B cell (primary cell): ENCODE data around the gene PPP6R2. TPM values are rescaled to one million over a fixed set of nuclear protein-coding genes. Genes with fewer than 3 reads are reported as not detected.
A peak's percentile ranks its signal among the peaks of the same experiment; 100 is the strongest.

Experiments
- ATAC-seq: fragments of 200-7000 bp; cut with Tn5 transposase; one replicate; pipeline ENCODE4 v1.10.0; 2021; ENCODE audit warnings: low read depth, mild to moderate bottlenecking, moderate number of reproducible peaks, moderate library complexity
- CTCF ChIA-PET: fragments of 350-600 bp; sonication (Branson Sonifier 250); formaldehyde crosslinking; loops from one replicate; lab custom pipeline; 2021; ENCODE audit warnings: antibody characterized with exemption, inconsistent platforms; lab: Charles Lee
- POLR2A ChIA-PET: fragments of 350-600 bp; sonication (Branson Sonifier 250); formaldehyde crosslinking; loops from one replicate; lab custom pipeline; 2021; ENCODE audit warnings: antibody characterized with exemption; lab: Charles Lee
- DNase-seq: peaks from one replicate; pipeline ENCODE4 v3.0.0; 2013
- H2AFZ ChIP-seq: 2 replicates; pipeline ENCODE4 v1.6.1; 2012; ENCODE audit warnings: mild to moderate bottlenecking, low read depth, low read length; ENCODE audit not compliant: insufficient read depth, poor library complexity, severe bottlenecking
- H3K27ac ChIP-seq, 2 donors: 1 replicate in 1 of 2; 2 replicates in 1 of 2; pipeline ENCODE4 v1.5.1; 2012 to 2013; ENCODE audit warnings: low read length in 2 of 2, mild to moderate bottlenecking in 2 of 2, moderate library complexity in 1 of 2
- H3K27me3 ChIP-seq, 4 experiments: fragments of 200-600 bp in 1 of 4; sonication (generic) in 1 of 4; replicated peaks in 1 of 4; 1 replicate in 2 of 4; 2 replicates in 2 of 4; pipeline versions ENCODE4 v1.6.1 to v1.7.0; 2013 to 2016; ENCODE audit warnings: low read length in 3 of 4, mild to moderate bottlenecking in 2 of 4, mixed read lengths in 1 of 4, moderate library complexity in 1 of 4; ENCODE audit not compliant: insufficient read depth in 4 of 4, control insufficient read depth in 3 of 4; ENCODE audit errors: control extremely low read depth in 1 of 4
- H3K36me3 ChIP-seq, 2 experiments: replicated peaks in 1 of 2; 1 replicate in 1 of 2; 2 replicates in 1 of 2; pipeline versions ENCODE4 v1.6.1 to v1.7.1; 2013; ENCODE audit warnings: low read length in 1 of 2; ENCODE audit not compliant: insufficient read depth in 2 of 2, control insufficient read depth in 1 of 2; ENCODE audit errors: control extremely low read depth in 1 of 2, extremely low read depth in 1 of 2
- H3K4me1 ChIP-seq, 2 donors: fragments of 200-600 bp in 1 of 2; sonication (generic) in 1 of 2; 1 replicate in 1 of 2; 2 replicates in 1 of 2; pipeline versions ENCODE4 v1.5.1 to v1.6.1; 2013 to 2017; ENCODE audit warnings: low read length in 2 of 2; ENCODE audit not compliant: control insufficient read depth in 2 of 2, insufficient read depth in 2 of 2
- H3K4me2 ChIP-seq: replicated peaks from 2 replicates; pipeline ENCODE3; 2012; ENCODE audit warnings: mild to moderate bottlenecking, low read depth, low read length; ENCODE audit not compliant: poor library complexity, severe bottlenecking
- H3K4me3 ChIP-seq, 5 experiments: fragments of 200-600 bp in 1 of 5; sonication (generic) in 1 of 5; 1 replicate in 3 of 5; 2 replicates in 2 of 5; pipeline versions ENCODE4 v1.5.1 to v1.7.0; 2011 to 2016; ENCODE audit warnings: low read length in 4 of 5, mild to moderate bottlenecking in 4 of 5, low read depth in 2 of 5, control low read depth in 1 of 5, moderate library complexity in 1 of 5; ENCODE audit not compliant: insufficient read depth in 1 of 5; ENCODE audit errors: control extremely low read depth in 1 of 5, extremely low read depth in 1 of 5
- H3K79me2 ChIP-seq: fragments of 200-600 bp; sonication (generic); one replicate; pipeline ENCODE4 v1.6.0; 2016; ENCODE audit warnings: low read length; ENCODE audit not compliant: control insufficient read depth, insufficient read depth
- H3K9ac ChIP-seq: fragments of 200-600 bp; sonication (generic); 2 replicates; pipeline ENCODE4 v1.6.1; 2017; ENCODE audit warnings: mild to moderate bottlenecking, low read length, moderate library complexity
- H3K9me3 ChIP-seq, 3 donors: one replicate each; pipeline versions ENCODE4 v1.6.1 to v1.7.1; 2013; ENCODE audit warnings: low read length in 2 of 3; ENCODE audit not compliant: control insufficient read depth in 2 of 3, insufficient read depth in 1 of 3; ENCODE audit errors: control extremely low read depth in 1 of 3
- H4K20me1 ChIP-seq: 2 replicates; pipeline ENCODE4 v1.6.0; 2012; ENCODE audit warnings: mild to moderate bottlenecking, low read length; ENCODE audit not compliant: insufficient read depth, control insufficient read depth, poor library complexity, severe bottlenecking
- H3K27ac Mint-ChIP-seq: one replicate; pipeline ENCODE4 v1.8.0; 2021; ENCODE audit warnings: mixed read lengths
- H3K27me3 Mint-ChIP-seq: one replicate; pipeline ENCODE4 v1.8.0; 2021; ENCODE audit warnings: mixed read lengths
- H3K4me1 Mint-ChIP-seq: one replicate; pipeline ENCODE4 v1.8.0; 2021; ENCODE audit warnings: mixed read lengths
- H3K4me3 Mint-ChIP-seq: one replicate; pipeline ENCODE4 v1.8.0; 2021; ENCODE audit warnings: mixed read lengths
- H3K9me3 Mint-ChIP-seq: one replicate; pipeline ENCODE4 v1.8.0; 2022; ENCODE audit warnings: mixed read lengths; ENCODE audit not compliant: insufficient read depth
- EZH2 ChIP-seq: IDR thresholded peaks from 2 replicates; pipeline ENCODE4 v1.6.1; 2012; ENCODE audit warnings: borderline replicate concordance, low read depth, mild to moderate bottlenecking, moderate library complexity, low read length; ENCODE audit not compliant: insufficient read depth, poor library complexity, severe bottlenecking
- WGBS: methylation state at CpG from one replicate; pipeline ENCODE4 v1.1.5; 2013; ENCODE audit warnings: missing lambda C conversion rate; ENCODE audit not compliant: insufficient coverage; 5-methylcytosine and 5-hydroxymethylcytosine counted together
- intact Hi-C: fragments of 100-400 bp; cut with micrococcal nuclease; formaldehyde crosslinking; loops from one replicate; pipeline ENCODE4 v1.10.0; 2022
- polyA plus RNA-seq: library from polyadenylated mRNA; depleted of rRNA; stranded (reverse); fragments of >200 nt; gene quantifications from 2 replicates; pipeline ENCODE4 v1.2.3, GENCODE V29; 2012
- total RNA-seq, 2 donors: library from RNA; stranded (reverse); fragments of 120-200 nt in 1 of 2; gene quantifications; 1 replicate in 1 of 2; 2 replicates in 1 of 2; pipeline versions ENCODE4 v1.2.3 to v1.2.4, GENCODE V29; 2013 to 2022
- TF ChIP-seq, protein P1 (sequence below): fragments of 200-600 bp; IDR thresholded peaks from one replicate; pipeline ENCODE4 v1.8.0; 2022; ENCODE audit warnings: antibody characterized with exemption, mild to moderate bottlenecking

PPP6R2 gene
- total and polyA plus RNA-seq, 2 donors (not counting 1 experiment from before 2014, with no cell fraction given): 91.4 to 98.7 TPM

DNA sequence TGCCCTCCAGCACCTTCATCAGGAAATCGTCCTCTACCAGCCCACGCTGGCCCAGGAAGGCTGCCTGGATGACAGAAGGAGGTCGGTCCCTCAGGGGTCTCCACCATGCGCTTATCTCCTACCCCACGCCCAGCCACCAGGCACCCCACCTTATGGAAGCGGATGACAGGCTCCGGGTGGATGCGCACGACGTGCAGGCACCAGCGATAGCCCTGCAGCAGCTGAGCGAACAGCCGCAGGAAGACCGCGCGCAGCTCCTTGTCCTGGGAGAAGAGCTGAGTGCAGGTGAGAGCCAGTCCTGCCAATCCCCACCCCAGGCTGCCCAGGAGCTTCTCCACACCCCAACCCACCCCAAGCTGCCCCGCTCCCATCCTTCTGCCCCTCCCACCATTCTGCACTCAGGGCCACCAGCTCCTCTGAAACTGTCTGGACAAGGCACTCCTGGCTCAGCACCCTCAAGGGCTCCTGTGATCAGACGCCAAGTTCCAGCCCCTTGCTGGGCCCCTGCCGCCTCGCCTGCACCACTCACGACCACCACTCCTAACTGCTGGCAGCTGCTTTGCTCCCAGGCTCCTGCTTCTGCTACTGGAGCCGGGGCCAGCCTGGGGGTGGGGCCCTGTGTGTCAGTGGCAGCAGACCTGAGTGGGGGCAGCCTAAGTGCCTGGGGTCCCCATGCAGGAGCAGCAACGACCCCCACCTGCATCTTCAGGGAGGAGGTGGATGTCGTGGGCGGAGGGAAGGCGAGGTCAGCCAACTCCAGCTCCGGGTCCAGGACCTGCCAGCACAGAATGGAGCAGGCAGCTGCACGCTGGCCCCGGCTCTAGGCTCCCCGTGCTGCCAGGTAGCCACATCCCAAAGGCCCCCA lies 122.2 kb downstream of the PPP6R2 start:
- Histone ChIP-seq H3K4me1 (peaks cover 23 to 27% of the 10 kb centered on the region in 2 donors), H3K79me2 (peaks cover 20% of the 10 kb centered on the region), H2AFZ (no peak overlapping the region), H3K36me3 (peaks cover 0 to 75% of the 10 kb centered on the region in 2 experiments), H3K27me3 (no peaks in the 10 kb centered on the region), H3K27ac (no peak overlapping the region), H3K4me2 (no peak overlapping the region), H4K20me1 (peaks cover 31% of the 10 kb centered on the region), H3K4me3 (no peak overlapping the region), H3K9me3 (no peaks in the 10 kb centered on the region), H3K9ac (no peak overlapping the region)
- TF ChIP-seq, protein P1, sequence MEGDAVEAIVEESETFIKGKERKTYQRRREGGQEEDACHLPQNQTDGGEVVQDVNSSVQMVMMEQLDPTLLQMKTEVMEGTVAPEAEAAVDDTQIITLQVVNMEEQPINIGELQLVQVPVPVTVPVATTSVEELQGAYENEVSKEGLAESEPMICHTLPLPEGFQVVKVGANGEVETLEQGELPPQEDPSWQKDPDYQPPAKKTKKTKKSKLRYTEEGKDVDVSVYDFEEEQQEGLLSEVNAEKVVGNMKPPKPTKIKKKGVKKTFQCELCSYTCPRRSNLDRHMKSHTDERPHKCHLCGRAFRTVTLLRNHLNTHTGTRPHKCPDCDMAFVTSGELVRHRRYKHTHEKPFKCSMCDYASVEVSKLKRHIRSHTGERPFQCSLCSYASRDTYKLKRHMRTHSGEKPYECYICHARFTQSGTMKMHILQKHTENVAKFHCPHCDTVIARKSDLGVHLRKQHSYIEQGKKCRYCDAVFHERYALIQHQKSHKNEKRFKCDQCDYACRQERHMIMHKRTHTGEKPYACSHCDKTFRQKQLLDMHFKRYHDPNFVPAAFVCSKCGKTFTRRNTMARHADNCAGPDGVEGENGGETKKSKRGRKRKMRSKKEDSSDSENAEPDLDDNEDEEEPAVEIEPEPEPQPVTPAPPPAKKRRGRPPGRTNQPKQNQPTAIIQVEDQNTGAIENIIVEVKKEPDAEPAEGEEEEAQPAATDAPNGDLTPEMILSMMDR: no peak
- no peak for TF ChIP-seq EZH2
- DNase-seq (no peak), ATAC-seq (no peak)
- Mint-ChIP-seq H3K4me3 (no peak overlapping the region), H3K4me1 (peaks cover 30% of the 10 kb centered on the region), H3K27ac (no peak overlapping the region), H3K27me3 (no peaks in the 10 kb centered on the region), H3K9me3 (no peaks in the 10 kb centered on the region)
- CTCF ChIA-PET: interaction anchor here (2.0 to 2.5 kb wide), 2 partner anchors 15 to 32 kb away, joined by 7 to 8 read pairs; no protein-coding TSS in a partner anchor
- 97% methylated on average over 25 of the region's 30 CpGs for WGBS
- intact Hi-C loops: no loop called here
- POLR2A ChIA-PET: no interaction called here

DNA sequence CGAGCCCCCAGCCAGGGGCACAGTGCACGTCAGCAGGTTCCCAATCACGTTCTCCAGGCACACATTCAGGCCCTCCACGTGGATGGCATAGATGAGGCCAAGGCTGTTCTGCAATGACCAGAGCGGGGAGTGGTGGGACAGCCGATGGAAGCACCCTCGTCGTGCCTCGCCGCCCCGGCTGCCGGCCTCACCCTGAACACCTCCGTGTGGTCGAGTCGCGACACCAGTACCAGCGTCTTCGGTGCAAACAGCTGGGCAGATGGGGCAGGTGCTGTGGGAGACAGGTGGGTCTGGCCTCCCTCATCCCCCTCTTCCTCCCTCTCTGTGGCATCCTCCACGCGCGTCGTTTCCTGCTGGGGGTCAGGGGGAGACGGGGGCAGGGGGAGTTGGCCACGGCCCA lies 124.2 kb downstream of the PPP6R2 start:
- ChIA-PET POLR2A (interaction anchor here (2.6 kb wide), 1 partner anchor 41 kb away, joined by 8 read pairs; the partner anchor contains the start of genes LMF2 and NCAPH2), CTCF (interaction anchor here (1.0 to 2.2 kb wide), 3 partner anchors 13 to 154 kb away, joined by 3 to 6 read pairs (median 6); no protein-coding TSS in a partner anchor)
- H3K4me1 Mint-ChIP-seq: peaks cover 50% of the 10 kb centered on the region
- H3K4me1 ChIP-seq: peaks cover 43 to 47% of the 10 kb centered on the region in 2 donors
- no peaks in the 10 kb centered on the region for H3K9me3 Mint-ChIP-seq
- intact Hi-C loops: no loop called here
- H3K27ac Mint-ChIP-seq: peak overlapping the region; percentile 63
- no peak overlapping the region for H3K9ac ChIP-seq
- no peaks in the 10 kb centered on the region for H3K27me3 ChIP-seq
- peaks cover 40% of the 10 kb centered on the region for H3K79me2 ChIP-seq
- TF ChIP-seq, protein P1: no peak
- TF ChIP-seq EZH2: no peak
- no peaks in the 10 kb centered on the region for H3K9me3 ChIP-seq
- H3K4me2 ChIP-seq: no peak overlapping the region
- peaks cover 50% of the 10 kb centered on the region for H4K20me1 ChIP-seq
- no peak for DNase-seq
- H3K4me3 ChIP-seq: no peak overlapping the region
- no peak overlapping the region for H2AFZ ChIP-seq
- H3K27ac ChIP-seq: peak overlapping the region in 1 of 2 donors; percentile 90
- whole genome bisulfite sequencing: 77% methylated on average over 19 of the region's 24 CpGs
- H3K27me3 Mint-ChIP-seq: no peaks in the 10 kb centered on the region
- no peak overlapping the region for H3K4me3 Mint-ChIP-seq
- no peak for ATAC-seq
- peaks cover 0 to 61% of the 10 kb centered on the region in 2 experiments for H3K36me3 ChIP-seq
